Thyroid gland (tissue), 4 donors: ENCODE results near the gene UBE2G1.

ENCODE experiments used
- POLR2A ChIP-seq, 2 donors: fragments of 450-650 bp; IDR thresholded peaks; one replicate each; pipeline ENCODE4 v1.6.1; 2017; ENCODE audit warnings: antibody characterized with exemption in 2 of 2, mild to moderate bottlenecking in 2 of 2, moderate library complexity in 1 of 2
- TF ChIP-seq, protein P1 (sequence below), 6 experiments: fragments of 200-600 bp in 3 of 6; fragments of 450-650 bp in 3 of 6; sonication (generic) in 3 of 6; IDR thresholded peaks; one replicate each; pipeline ENCODE4 v1.5.1; 2016 to 2019; ENCODE audit warnings: antibody characterized with exemption in 6 of 6, mild to moderate bottlenecking in 2 of 6, inconsistent platforms in 1 of 6, moderate library complexity in 1 of 6

DNA sequence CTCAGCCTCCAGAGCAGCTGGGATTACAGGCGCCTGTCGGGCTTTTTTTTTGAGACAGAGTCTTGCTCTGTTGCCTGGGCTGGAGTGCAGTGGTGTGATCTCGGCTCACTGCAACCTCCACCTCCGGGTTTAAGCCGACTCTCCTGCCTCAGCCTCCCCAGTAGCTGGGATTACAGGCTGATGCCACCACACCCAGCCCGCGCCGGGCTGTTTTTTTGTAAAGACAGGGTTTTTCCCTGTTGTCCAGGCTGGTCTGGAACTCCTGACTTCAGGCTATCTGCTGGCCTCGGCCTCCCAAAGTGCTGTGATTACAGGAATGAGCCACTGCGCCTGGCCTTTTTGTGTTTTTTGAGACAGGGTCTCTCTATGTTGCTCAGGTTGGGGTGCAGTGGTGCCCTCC lies 39.9 kb upstream of the UBE2G1 start:
- TF ChIP-seq, protein P1, sequence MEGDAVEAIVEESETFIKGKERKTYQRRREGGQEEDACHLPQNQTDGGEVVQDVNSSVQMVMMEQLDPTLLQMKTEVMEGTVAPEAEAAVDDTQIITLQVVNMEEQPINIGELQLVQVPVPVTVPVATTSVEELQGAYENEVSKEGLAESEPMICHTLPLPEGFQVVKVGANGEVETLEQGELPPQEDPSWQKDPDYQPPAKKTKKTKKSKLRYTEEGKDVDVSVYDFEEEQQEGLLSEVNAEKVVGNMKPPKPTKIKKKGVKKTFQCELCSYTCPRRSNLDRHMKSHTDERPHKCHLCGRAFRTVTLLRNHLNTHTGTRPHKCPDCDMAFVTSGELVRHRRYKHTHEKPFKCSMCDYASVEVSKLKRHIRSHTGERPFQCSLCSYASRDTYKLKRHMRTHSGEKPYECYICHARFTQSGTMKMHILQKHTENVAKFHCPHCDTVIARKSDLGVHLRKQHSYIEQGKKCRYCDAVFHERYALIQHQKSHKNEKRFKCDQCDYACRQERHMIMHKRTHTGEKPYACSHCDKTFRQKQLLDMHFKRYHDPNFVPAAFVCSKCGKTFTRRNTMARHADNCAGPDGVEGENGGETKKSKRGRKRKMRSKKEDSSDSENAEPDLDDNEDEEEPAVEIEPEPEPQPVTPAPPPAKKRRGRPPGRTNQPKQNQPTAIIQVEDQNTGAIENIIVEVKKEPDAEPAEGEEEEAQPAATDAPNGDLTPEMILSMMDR (IDR thresholded peaks at IDR 0.05), result no peak
- TF ChIP-seq POLR2A (IDR thresholded peaks at IDR 0.05), result no peak
